ENCODE measurements around the gene FLOT2.

- TF ChIP-seq ELF1 (IDR thresholded peaks at IDR 0.05; ENCODE audit: borderline replicate concordance, low read depth), result no peak
- no peak for TF ChIP-seq CTCF (IDR thresholded peaks at IDR 0.05 in 2 of 3, conservative IDR thresholded peaks at IDR 0.05 in 1 of 3; ENCODE audit: borderline replicate concordance in 1 of 3, insufficient read depth in 1 of 3, low read depth in 2 of 3, low read length in 2 of 3)
- no peak for TF ChIP-seq EZH2 (IDR thresholded peaks at IDR 0.05)
- no peak for TF ChIP-seq POLR2A (IDR thresholded peaks at IDR 0.05; ENCODE audit: borderline replicate concordance, extremely low read depth, insufficient read depth, insufficient read length)
- TF ChIP-seq EGR1 (IDR thresholded peaks at IDR 0.05; ENCODE audit: low read depth), result no peak
- no peak for TF ChIP-seq TCF7L2 (IDR thresholded peaks at IDR 0.05; ENCODE audit: borderline replicate concordance, extremely low read depth, insufficient read depth, insufficient read length)
- TF ChIP-seq EZH2phosphoT487 (IDR thresholded peaks at IDR 0.05; ENCODE audit: borderline replicate concordance), result no peak
Measured at GRCh38 chr17:28946239-28946638, 48.7 kb upstream of the FLOT2 start.

Data from HCT116 (cell line).